Left ventricle myocardium superior (tissue), 1 donor: ENCODE measurements around the gene PNPLA7. TPM values are rescaled to one million over a fixed set of nuclear protein-coding genes. Genes with fewer than 3 reads are reported as not detected.
A peak's percentile ranks its signal among the peaks of the same experiment; 100 is the strongest.
"Not testable (repeated sequence)": the region's sequence is repeated elsewhere in the genome, so short reads cannot be mapped to it uniquely, and the experiment has no call there.

Experiments used
- ATAC-seq: fragments of 200-7000 bp; cut with Tn5 transposase; one replicate; pipeline ENCODE4 v1.9.1; 2020; ENCODE audit warnings: mild to moderate bottlenecking, moderate library complexity
- DNase-seq: peaks from one replicate; pipeline ENCODE4 v3.0.0-alpha.2; 2020
- intact Hi-C: fragments of 100-400 bp; cut with micrococcal nuclease; formaldehyde crosslinking; loops from one replicate; pipeline ENCODE4 v1.11.0; 2022
- total RNA-seq: library from RNA; stranded (reverse); fragmentation: NEBNext Ultra II Directional; extraction: Animal tissue kit (Norgen Biotek cat#: 25700); gene quantifications from one replicate; pipeline ENCODE4 v1.2.1, GENCODE V29; 2021
- donor health status: DM: no; HTN: yes; CAD: no; lungs with severe emphysema.

PNPLA7 gene
- total RNA-seq, 1 donor from 2014 or later: 10.7 TPM

DNA sequence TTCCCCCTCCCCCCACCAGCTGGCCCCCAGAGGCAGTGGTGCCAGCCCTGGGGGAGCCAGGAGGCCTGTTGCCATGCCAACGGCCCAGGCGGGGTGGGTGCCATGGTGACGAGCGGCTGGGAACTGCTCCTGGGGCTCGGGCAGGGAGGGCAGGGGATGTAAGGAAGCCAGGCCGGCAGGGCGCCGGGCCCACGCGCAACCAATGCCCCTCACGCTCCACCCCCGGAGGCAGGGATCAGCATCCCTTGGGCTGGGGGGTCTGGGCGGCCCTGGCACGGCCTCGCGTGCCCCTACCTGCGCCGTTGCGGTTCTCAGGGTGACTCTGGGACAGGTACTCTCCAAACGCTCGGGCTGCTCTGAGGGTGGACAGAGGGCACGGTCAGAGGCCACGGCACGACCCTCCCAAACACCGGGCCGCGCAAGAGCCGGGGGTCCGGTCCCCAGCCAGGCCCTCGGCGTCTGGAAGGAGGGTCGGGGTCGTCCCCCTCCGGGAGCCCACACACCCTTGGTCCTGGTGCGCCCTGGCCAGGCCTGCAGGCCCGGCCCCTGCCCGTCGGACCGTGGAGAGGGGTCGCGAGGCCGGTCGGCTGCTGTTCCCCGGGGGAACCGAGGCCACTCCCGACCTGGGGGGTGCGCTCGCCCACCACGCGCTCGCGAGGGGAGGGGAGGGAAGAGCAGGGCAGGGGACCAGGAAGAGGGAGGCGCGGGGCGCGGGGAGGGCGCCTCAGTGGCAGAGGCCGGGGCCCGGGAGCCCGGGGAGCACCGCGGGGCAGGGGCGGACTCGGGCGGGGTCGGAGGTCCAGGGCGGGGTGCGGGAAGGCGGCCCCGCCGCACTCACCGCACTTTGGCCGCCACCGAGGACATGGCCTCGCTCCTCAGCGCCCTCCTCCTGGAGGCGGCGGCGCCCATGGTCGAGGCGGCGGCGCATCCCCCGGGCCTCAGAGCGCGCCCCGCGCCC, 91.7 kb downstream of the PNPLA7 start:
- intact Hi-C loops: no loop called here
- ATAC-seq (no peak), DNase-seq (peak; percentile 44)

DNA sequence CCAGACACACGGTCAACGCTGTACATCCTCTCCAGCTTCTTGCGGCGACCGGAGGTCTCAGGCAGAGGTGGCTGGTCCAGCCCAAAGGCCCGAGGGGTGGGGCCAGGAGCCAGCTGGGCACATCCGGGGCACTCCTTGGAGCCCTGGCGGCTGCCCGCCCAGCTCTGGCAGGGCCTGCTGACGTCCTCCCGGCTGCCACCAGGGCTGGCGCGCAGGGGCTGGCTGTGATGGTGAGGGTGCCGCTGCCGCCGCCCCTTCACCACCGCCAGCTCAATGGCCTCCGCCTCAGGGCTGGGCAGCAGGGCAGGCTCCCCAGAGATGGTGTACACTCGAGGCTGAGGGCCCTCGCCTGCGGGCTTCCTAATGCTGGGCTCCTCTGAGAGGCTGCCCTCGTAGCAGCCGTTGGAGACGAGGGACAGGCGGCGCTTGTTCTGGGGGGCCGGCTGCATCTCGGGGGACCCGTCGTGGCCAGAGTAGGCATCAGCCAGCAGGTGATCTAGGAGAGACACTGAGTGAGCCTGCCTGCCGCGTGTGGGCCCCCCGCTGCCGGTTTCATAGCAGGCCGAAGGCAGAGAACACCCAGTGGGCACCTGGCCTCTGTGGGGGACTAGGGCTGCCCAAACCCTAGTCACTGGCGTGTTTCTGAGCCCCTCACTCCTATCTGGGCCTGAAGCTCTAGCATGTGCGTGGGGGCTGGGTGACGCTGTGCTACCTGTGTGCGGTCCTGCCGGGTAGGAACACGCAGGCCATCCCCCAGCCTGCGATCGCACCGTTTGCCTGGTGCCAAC, 92.6 kb downstream of the PNPLA7 start:
- intact Hi-C loops: no loop called here
- peak; percentile 38 for DNase-seq
- no peak for ATAC-seq

- intact Hi-C loops: no loop called here
- no peak for DNase-seq
- no peak for ATAC-seq
These were observed 93.3 kb downstream of the PNPLA7 start for GRCh38 chr9:137456864-137457405.

DNA sequence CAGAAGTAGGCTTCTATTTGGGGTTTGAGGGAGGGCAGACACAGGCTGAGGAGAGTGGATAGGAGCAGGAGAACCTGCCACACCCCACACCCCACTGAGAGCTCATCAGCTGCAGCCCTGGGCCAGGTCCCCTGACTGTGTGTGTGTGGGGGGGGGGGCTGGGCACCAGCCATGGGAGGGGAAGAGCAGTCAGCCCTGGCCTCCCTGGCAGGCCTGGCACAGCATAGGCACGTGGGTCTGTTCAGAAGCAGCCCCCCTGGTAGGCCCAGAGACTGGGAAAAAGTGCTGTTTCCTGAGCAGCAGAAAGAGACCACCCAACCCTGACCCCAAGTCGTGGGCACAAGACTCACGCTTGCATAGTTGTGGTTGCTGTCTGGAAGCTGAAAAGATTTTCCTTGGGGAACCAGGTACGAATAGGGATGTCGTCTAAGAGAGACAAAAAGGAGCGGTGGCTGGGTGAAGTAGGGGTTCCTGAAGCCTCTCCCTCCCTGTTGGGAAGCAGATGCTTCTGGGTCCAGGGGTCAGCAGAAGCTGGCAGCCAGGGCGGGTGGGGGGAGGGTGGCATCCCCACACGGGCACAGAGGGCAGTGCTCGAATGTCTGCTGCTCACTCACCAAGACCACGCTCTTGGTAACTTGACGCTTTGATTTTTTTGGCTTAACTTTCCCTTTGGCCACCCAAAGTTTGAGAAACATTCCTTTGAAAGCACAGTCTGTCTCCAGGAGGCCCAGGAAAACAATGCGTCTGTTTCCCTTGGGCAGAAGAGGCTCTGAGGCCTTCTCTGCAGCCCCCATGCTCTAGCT, 93.9 kb downstream of the PNPLA7 start:
- no peak for ATAC-seq
- DNase-seq: no peak
- intact Hi-C loops: no loop called here

DNA sequence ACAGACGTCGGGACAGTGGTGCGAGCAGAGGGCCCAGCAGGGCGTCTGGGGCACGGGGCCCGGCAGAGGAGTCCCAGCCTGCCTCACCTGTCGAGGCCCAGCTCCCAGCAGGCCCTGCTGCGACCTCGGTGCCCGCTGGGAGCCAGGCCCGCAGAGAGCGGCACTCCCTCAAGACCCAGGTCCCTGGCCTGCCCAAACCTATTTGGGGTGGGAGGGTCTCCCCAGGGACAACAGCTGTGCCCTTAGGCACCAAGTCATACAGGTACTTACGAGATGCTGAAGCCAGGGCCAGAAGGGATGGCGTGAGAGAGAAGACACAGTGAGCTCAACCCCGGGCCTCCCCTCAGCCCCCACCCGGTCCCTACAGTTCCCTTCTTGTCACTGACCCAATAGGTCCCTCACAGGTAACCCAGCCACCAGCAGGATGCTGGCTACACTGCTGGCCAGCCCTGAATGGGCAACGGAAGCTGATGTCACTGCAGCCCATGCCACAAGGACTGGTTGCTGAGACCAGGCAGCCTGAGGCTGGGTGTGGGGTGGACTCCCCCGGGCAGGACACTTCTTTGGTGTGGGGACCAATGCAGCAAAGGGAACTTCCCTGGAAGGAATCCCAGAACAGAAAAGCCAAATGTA, 94.7 kb downstream of the PNPLA7 start:
- no peak for DNase-seq
- intact Hi-C loops: no loop called here
- ATAC-seq: no peak

GRCh38 chr9:137454597-137455358, 95.4 kb downstream of the PNPLA7 start:
- ATAC-seq: peak; percentile 7
- intact Hi-C loops: no loop called here
- peak; percentile 42 for DNase-seq

DNA sequence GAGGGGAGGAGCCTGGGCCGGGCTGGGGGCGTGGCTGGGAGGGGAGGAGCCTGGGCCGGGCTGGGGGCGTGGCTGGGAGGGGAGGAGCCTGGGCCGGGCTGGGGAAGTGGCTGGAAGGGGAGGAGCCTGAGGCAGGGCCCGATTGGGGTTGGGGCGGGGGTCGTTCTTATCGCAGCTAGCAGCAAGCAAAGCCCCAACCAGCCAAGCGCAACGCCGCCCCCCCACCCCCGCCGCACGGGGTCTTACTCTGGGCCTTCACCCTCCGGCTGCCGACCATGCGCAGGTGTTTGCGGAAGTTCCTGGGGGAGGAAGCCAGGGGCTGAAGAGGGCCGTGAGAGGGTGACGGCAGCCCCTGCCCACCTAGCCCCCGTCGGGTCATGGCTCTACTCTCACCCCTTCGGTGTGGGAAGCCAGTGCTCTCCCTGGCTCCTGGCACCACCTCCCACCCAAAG, 96.0 kb downstream of the PNPLA7 start:
- ATAC-seq (peak; percentile 42), DNase-seq (peak; percentile 67)
- intact Hi-C loops: no loop called here

GRCh38 chr9:137453643-137454081, 96.5 kb downstream of the PNPLA7 start:
- DNase-seq (peak; percentile 75), ATAC-seq (peak; percentile 64)
- intact Hi-C loops: no loop called here

- intact Hi-C loops: no loop called here
- ATAC-seq: no peak
- DNase-seq: no peak
These were observed 97.2 kb downstream of the PNPLA7 start for GRCh38 chr9:137452761-137453642.

- ATAC-seq (no peak), DNase-seq (no peak)
- intact Hi-C loops: no loop called here
These were observed 98.0 kb downstream of the PNPLA7 start for GRCh38 chr9:137452006-137452760.

GRCh38 chr9:137451264-137452005, 98.8 kb downstream of the PNPLA7 start:
- intact Hi-C loops, DNase-seq, ATAC-seq: not testable (repeated sequence)

DNA sequence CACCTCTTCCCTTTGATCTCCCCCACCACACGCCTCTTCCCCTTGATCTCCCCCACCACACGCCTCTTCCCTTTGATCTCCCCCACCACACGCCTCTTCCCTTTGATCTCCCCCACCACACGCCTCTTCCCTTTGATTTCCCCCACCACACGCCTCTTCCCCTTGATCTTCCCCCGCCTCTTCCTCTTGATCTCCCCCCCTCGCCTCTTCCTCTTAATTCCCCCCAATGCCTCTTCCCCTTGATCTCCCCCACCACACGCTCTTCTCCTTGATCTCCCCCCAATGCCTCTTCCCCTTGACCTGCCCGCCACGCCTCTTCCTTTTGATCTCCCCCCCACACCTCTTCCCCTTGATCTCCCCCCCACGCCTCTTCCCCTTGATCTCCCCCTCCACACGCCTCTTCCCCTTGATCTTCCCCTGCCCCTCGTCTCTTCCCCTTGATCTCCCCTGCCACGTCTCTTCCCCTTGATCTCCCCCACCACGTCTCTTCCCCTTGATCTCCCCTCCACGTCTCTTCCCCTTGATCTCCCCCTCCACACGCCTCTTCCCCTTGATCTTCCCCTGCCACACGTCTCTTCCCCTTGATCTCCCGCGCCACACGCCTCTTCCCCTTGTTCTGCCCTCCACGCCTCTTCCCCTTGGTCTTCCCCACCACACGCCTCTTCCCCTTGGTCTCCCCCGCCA, 99.5 kb downstream of the PNPLA7 start:
- intact Hi-C loops, ATAC-seq, DNase-seq: not testable (repeated sequence)

DNA sequence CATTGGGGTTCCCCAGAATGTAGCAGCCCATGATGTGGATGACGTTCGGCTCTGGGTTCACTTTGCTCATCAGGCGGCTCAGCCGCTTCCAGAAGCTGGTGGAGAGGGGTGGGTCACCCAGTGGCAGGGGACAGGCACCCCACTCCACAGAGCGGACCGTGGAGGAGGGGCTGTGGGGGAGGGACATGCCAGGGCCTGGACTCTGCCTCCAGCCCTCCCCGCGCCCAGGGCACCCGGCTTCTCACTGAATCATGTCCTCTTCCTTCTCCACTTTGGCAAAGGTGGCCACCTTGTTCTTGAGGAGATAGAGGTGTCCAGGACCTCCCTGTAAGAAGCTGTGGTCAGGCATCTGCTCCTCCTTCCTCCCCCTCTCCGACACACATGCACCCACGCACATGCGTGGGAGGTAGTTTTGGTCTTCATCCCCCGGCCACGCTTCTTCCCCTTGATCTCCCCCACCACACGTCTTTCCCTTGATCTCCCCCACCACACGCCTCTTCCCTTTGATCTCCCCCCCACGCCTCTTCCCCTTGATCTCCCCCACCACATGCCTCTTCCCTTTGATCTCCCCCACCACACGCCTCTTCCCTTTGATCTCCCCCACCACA, 100.2 kb downstream of the PNPLA7 start:
- ATAC-seq (no peak), DNase-seq (no peak)
- intact Hi-C loops: no loop called here

DNA sequence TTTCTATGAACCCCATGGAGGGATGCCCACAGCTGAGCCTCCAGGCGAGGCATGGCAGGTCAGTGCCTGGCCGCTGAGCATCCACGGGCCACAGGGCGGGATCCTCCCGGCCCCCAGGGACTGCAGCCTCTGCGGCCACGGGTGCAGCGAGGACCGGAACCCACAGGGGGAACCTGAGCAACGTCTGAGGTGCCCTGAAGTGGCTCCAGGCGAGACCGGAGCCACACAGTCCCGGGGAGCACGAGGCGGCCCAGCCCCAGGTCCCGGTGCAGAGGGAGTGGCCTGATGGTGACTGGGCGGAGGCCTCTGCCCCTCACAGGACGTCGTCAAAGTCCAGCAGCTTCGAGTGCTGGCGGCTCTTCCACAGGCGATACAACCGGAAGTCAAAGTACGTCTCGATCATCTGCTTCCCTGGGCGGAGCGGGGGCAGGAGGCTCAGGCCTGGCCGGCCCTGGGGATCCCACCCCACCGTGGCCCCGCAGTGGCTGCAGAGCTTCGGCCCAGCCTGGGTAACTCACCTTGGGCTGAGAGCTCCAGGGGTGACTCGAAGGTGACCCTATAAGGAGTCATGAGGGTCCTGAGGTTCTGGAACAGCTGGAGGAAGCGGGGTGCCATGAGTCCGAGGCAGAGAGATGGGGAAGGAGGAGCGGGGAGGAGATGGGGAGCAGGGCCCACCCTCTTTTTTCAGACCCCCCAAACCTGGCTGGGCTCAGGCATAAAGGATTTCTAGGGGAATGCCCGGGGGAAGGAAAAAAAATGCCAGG, 100.9 kb downstream of the PNPLA7 start:
- DNase-seq (no peak), ATAC-seq (no peak)
- intact Hi-C loops: no loop called here
